Right cardiac atrium (tissue), 5 donors: ENCODE data around the gene RHOC. TPM values are rescaled to one million over a fixed set of nuclear protein-coding genes. Genes with fewer than 3 reads are reported as not detected.
A peak's percentile ranks its signal among the peaks of the same experiment; 100 is the strongest.

Experiments
- ATAC-seq, 2 donors: fragments of 200-7000 bp; cut with Tn5 transposase; one replicate each; pipeline versions ENCODE4 v1.8.0 to v1.9.1; 2020; ENCODE audit warnings: moderate library complexity in 2 of 2, mild to moderate bottlenecking in 1 of 2
- DNase-seq, 3 donors: peaks; one replicate each; pipeline ENCODE4 v3.0.0-alpha.2; 2020
- H3K27ac ChIP-seq: one replicate; pipeline ENCODE4 v1.5.1; 2013; ENCODE audit warnings: mild to moderate bottlenecking, low read length, control low read depth, moderate library complexity
- H3K27me3 ChIP-seq: one replicate; pipeline ENCODE4 v1.6.1; 2013; ENCODE audit not compliant: control insufficient read depth, insufficient read depth
- H3K4me1 ChIP-seq: one replicate; pipeline ENCODE4 v1.6.1; 2013; ENCODE audit warnings: low read length; ENCODE audit not compliant: control insufficient read depth, insufficient read depth
- H3K4me3 ChIP-seq: one replicate; pipeline ENCODE4 v1.5.1; 2013; ENCODE audit warnings: low read length, control low read depth
- H3K9me3 ChIP-seq: one replicate; pipeline ENCODE4 v1.6.1; 2013; ENCODE audit warnings: low read length; ENCODE audit not compliant: control insufficient read depth
- WGBS: extraction: QIAGEN DNeasy Blood & Tissue Kit; methylation state at CpG from one replicate; pipeline ENCODE4 v1.1.7; 2013; 5-methylcytosine and 5-hydroxymethylcytosine counted together
- intact Hi-C, 4 donors: fragments of 100-400 bp; cut with DNase I; formaldehyde crosslinking; loops; one replicate each; pipeline versions ENCODE4 v1.11.0 to v1.14.0; 2022 to 2023
- polyA plus RNA-seq: library from polyadenylated mRNA; stranded (reverse); fragments of 200-250 nt; gene quantifications from one replicate; pipeline ENCODE4 v1.2.3, GENCODE V29; 2013
- total RNA-seq, 4 donors: library from RNA; stranded (reverse); fragmentation: NEBNext Ultra II Directional; extraction: Animal tissue kit (Norgen Biotek cat#: 25700); gene quantifications; one replicate each; pipeline ENCODE4 v1.2.1, GENCODE V29; 2021
- donor health status: healthy with polysubstance abuse.
- donor health status: DM: no; HTN: yes; CAD: no.
- donor health status: DM: no; HTN: no; CAD: no.
- donor health status: DM: no; HTN: yes; CAD: no; lungs with severe emphysema.
- donor health status: DM: yes; HTN: yes; CAD: no.

The RHOC gene
- total and polyA plus RNA-seq, 5 donors: 169 to 262 (median 212) TPM

DNA sequence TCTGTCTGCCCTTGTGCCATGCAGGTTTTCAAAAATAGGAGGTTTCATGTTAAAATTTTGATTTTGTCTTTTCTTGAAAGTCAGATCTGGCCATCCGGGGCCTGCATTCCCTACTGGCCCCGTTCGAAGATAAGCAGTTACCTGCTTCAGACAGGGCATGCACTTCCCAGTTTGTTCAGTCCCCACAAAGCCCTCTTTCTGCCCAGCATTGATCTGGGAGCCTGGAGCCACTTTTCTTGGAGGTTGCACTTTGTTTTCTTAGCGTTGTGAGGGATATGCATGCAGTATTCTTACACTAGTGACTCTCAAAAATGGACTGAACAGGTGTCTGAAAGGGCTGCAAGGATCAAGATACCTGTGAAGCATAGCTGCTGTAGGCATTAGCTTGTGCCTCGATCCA is 21.0 kb downstream of the RHOC start:
- H3K4me1 ChIP-seq: no peaks in the 10 kb centered on the region
- no peaks in the 10 kb centered on the region for H3K9me3 ChIP-seq
- intact Hi-C loops: no loop called here
- no peak for ATAC-seq
- no peaks in the 10 kb centered on the region for H3K27me3 ChIP-seq
- 92% methylated on average over 5 of the region's 5 CpGs for WGBS
- H3K27ac ChIP-seq: no peak overlapping the region
- DNase-seq: no peak
- H3K4me3 ChIP-seq: no peak overlapping the region

DNA sequence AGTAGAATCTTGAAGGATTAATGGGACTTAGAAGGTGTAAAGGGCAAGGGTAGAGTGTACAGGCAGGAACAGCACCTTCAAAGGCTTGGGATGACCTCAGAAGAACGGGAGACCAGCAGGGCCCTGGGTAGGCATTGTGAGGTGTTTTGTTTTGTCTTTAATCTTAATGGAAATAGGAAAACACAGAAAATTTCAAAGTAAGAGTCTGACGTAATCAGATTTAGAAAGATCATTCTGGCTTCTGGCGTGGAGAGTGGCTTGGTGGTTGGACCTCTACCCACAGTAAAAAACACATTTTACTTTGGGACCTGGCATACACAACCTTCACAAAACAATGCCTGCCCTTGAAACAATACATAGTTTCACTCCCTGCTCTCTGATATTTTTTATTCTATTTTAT is 28.3 kb downstream of the RHOC start:
- intact Hi-C loops: loop anchor here in 2 of 4 donors (10.0 kb wide), 1 partner anchor 54 kb away; no protein-coding TSS in a partner anchor
- H3K27ac ChIP-seq: no peak overlapping the region

GRCh38 chr1:112677501-112677900 is 29.4 kb downstream of the RHOC start:
- intact Hi-C loops: loop anchor here in 2 of 4 donors (10.0 kb wide), 1 partner anchor 53 kb away; no protein-coding TSS in a partner anchor
- ATAC-seq (no peak), DNase-seq (no peak)
- Histone ChIP-seq H3K4me3 (no peak overlapping the region), H3K9me3 (no peaks in the 10 kb centered on the region), H3K4me1 (no peaks in the 10 kb centered on the region), H3K27ac (no peak overlapping the region), H3K27me3 (no peaks in the 10 kb centered on the region)
- WGBS: 98% methylated on average over 4 of the region's 4 CpGs

More for the DNA sequence above, 28.3 kb downstream of the RHOC start:
- 73% methylated on average over 3 of the region's 3 CpGs for WGBS
- DNase-seq: no peak
- Histone ChIP-seq H3K27me3 (no peaks in the 10 kb centered on the region), H3K9me3 (no peaks in the 10 kb centered on the region), H3K4me1 (no peaks in the 10 kb centered on the region), H3K4me3 (no peak overlapping the region)
- ATAC-seq: no peak

GRCh38 chr1:112676543-112676942 is 30.4 kb downstream of the RHOC start:
- Histone ChIP-seq H3K4me1 (no peaks in the 10 kb centered on the region), H3K4me3 (no peak overlapping the region), H3K27me3 (no peaks in the 10 kb centered on the region), H3K27ac (no peak overlapping the region), H3K9me3 (no peaks in the 10 kb centered on the region)
- 96% methylated on average over 3 of the region's 3 CpGs for WGBS
- intact Hi-C loops: loop anchor here in 2 of 4 donors (10.0 kb wide), 1 partner anchor 52 kb away; no protein-coding TSS in a partner anchor
- no peak for DNase-seq
- ATAC-seq: no peak

GRCh38 chr1:112675728-112676381 is 31.1 kb downstream of the RHOC start:
- no peak for DNase-seq
- Histone ChIP-seq H3K27me3 (no peaks in the 10 kb centered on the region), H3K9me3 (no peaks in the 10 kb centered on the region), H3K4me1 (no peaks in the 10 kb centered on the region), H3K4me3 (peak overlapping the region; percentile 95), H3K27ac (peak overlapping the region; percentile 71)
- WGBS: 37% methylated on average over 7 of the region's 7 CpGs
- intact Hi-C loops: loop anchor here in 2 of 4 donors (10.0 kb wide), 1 partner anchor 51 kb away; no protein-coding TSS in a partner anchor
- no peak for ATAC-seq

GRCh38 chr1:112674986-112675727 is 31.8 kb downstream of the RHOC start:
- ATAC-seq: peak; percentile 78 to 81
- no peaks in the 10 kb centered on the region for H3K9me3 ChIP-seq
- under 1% methylated on average over 68 of the region's 68 CpGs for WGBS
- H3K4me1 ChIP-seq: no peaks in the 10 kb centered on the region
- peak; percentile 57 to 84 (median 84) for DNase-seq
- H3K27ac ChIP-seq: peak overlapping the region; percentile 71
- no peaks in the 10 kb centered on the region for H3K27me3 ChIP-seq
- intact Hi-C loops: loop anchor here in 2 of 4 donors (5.0 to 10.0 kb wide), 2 partner anchors 32 to 50 kb away; partner anchors contain the start of gene RHOC (in 1 of the 2)
- peak overlapping the region; percentile 95 for H3K4me3 ChIP-seq

DNA sequence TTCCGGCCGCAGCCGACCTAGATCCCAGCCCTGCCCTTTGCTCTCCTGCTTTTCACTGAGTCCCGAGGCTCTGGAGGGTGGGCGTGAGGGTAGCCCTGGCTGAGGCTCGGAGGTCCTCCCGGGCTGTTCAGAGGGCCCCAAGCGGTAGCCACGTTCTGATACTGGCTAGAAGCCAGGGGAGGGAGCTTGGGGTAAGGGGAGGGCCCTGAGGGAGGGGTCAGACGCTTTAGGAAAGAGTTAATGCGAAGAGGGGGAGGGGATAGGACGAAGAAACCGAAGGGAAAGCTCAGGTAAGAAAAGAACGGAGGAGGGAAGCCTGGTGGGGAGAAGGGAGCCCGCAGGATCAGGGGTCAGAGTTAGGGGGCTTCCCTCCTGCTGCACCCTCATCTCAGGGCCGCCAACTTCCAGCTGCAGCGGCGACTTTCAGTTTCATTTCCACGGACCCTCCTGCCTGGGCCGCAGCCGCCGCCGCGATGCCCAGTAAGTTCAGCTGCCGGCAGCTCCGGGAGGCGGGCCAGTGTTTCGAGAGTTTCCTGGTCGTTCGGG is 32.4 kb downstream of the RHOC start, which contains the start of gene MOV10:
MOV10 (plus strand) TSS at position 220 of the 546 bp plus-strand sequence; CDS start at position 474, 254 bp downstream.
- Histone ChIP-seq H3K9me3 (no peaks in the 10 kb centered on the region), H3K4me3 (peak within 1 kb of the TSS; percentile 95), H3K27ac (peak within 1 kb of the TSS; percentile 71), H3K4me1 (no peaks in the 10 kb centered on the region), H3K27me3 (no peaks in the 10 kb centered on the region)
- ATAC-seq (peak; percentile 76 to 80), DNase-seq (peak; percentile 77 to 92 (median 90))
- under 1% methylated on average over 30 of the region's 30 CpGs for whole genome bisulfite sequencing
- intact Hi-C loops: loop anchor here in 2 of 4 donors (5.0 to 10.0 kb wide), 2 partner anchors 33 to 50 kb away; partner anchors contain the start of gene RHOC (in 1 of the 2)

- peak overlapping the region; percentile 71 for H3K27ac ChIP-seq
- ATAC-seq: peak; percentile 58 to 71
- WGBS: 4% methylated on average over 18 of the region's 18 CpGs
These were observed 33.1 kb downstream of the RHOC start for GRCh38 chr1:112673592-112674439.

DNA sequence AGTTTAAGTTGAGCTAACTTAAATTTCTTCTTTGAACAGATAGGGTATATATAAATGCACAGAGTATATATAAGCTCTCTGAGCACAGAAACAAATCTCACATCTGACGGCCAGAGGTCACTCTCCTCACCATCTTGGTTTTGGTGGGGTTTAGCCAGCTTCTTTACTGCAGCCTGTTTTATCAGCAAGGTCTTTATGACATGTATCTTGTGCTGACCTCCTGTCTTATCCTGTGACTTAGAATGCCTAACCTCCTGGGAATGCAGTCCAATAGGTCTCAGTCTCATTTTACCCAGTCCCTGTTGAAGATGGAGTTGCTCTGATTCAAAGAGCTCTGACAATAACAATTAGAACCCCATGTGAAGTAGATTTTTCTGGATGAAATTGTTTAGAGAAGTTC is 34.1 kb downstream of the RHOC start:
- DNase-seq (no peak), ATAC-seq (no peak)
- Histone ChIP-seq H3K27ac (no peak overlapping the region), H3K9me3 (no peaks in the 10 kb centered on the region), H3K27me3 (no peaks in the 10 kb centered on the region), H3K4me3 (no peak overlapping the region), H3K4me1 (no peaks in the 10 kb centered on the region)
- WGBS: 82% methylated on average over 1 of the region's 1 CpG
- intact Hi-C loops: loop anchor here in 2 of 4 donors (5.0 to 10.0 kb wide), 2 partner anchors 34 to 48 kb away; partner anchors contain the start of gene RHOC (in 1 of the 2)

More at GRCh38 chr1:112673592-112674439, 33.1 kb downstream of the RHOC start:
- no peaks in the 10 kb centered on the region for H3K9me3 ChIP-seq
- intact Hi-C loops: loop anchor here in 2 of 4 donors (5.0 to 10.0 kb wide), 2 partner anchors 33 to 49 kb away; partner anchors contain the start of gene RHOC (in 1 of the 2)
- H3K27me3 ChIP-seq: no peaks in the 10 kb centered on the region
- H3K4me3 ChIP-seq: peak overlapping the region; percentile 95
- DNase-seq: no peak
- no peaks in the 10 kb centered on the region for H3K4me1 ChIP-seq

GRCh38 chr1:112672009-112672408 is 34.9 kb downstream of the RHOC start:
- intact Hi-C loops: loop anchor here in 2 of 4 donors (5.0 to 10.0 kb wide), 2 partner anchors 35 to 47 kb away; partner anchors contain the start of gene RHOC (in 1 of the 2)
- 66% methylated on average over 2 of the region's 2 CpGs for WGBS
- H3K9me3 ChIP-seq: no peaks in the 10 kb centered on the region
- H3K27me3 ChIP-seq: no peaks in the 10 kb centered on the region
- H3K4me1 ChIP-seq: no peaks in the 10 kb centered on the region
- DNase-seq: no peak
- no peak overlapping the region for H3K4me3 ChIP-seq
- no peak for ATAC-seq
- H3K27ac ChIP-seq: no peak overlapping the region
